Measurements from ENCODE around the gene ZBED4. TPM values are rescaled to one million over a fixed set of nuclear protein-coding genes. Genes with fewer than 3 reads are reported as not detected.

The ZBED4 gene
- total RNA-seq, 1 experiment from 2014 or later: 31.5 TPM

DNA sequence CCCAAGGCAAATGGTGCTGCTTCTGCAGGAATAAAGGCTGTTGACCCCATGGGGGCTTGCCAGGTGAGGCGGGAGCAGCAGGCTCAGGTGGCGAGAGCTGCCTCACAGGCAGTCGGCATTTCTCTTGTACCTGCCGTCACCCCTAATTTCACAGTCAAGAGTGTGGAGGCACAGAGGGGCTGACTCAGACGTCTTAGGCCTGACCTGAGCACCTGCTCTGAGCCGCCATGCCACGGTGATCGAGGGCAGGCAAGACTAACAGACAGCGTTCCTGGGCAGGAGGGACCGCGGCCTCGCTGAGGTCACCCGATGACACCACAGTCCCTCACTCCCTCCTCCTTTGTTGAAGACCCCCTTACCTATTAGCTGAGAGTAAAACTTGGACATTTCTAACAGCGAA is 59.4 kb downstream of the ZBED4 start:
- ChIA-PET POLR2A (ENCODE audit: low non-redundant PET) (no interaction called here), CTCF (no interaction called here)
- Histone ChIP-seq H3K9me3 (ENCODE audit: low read depth, low read length, poor library complexity, severe bottlenecking) (no peaks in the 10 kb centered on the region), H3K27me3 (replicated peaks; ENCODE audit: insufficient read depth, low read depth, low read length, poor library complexity) (no peaks in the 10 kb centered on the region), H3K4me3 (ENCODE audit: low read depth, low read length, poor library complexity, severe bottlenecking) (no peak overlapping the region), H3K27ac (ENCODE audit: low read depth, low read length, poor library complexity, severe bottlenecking) (no peak overlapping the region), H3K4me1 (ENCODE audit: insufficient read depth, low read length, poor library complexity, severe bottlenecking) (no peaks in the 10 kb centered on the region), H3K36me3 (ENCODE audit: insufficient read depth, low read length, poor library complexity, severe bottlenecking) (peaks cover 24% of the 10 kb centered on the region)
- intact Hi-C loops (cut with micrococcal nuclease; ENCODE audit: unreplicated experiment): no loop called here
- BruUV-seq (replicated peaks): no TSS peak
- no peak for TF ChIP-seq EZH2 (IDR thresholded peaks at IDR 0.05; ENCODE audit: borderline replicate concordance, low read depth, low read length, poor library complexity, severe bottlenecking)
- TF ChIP-seq, protein P1, sequence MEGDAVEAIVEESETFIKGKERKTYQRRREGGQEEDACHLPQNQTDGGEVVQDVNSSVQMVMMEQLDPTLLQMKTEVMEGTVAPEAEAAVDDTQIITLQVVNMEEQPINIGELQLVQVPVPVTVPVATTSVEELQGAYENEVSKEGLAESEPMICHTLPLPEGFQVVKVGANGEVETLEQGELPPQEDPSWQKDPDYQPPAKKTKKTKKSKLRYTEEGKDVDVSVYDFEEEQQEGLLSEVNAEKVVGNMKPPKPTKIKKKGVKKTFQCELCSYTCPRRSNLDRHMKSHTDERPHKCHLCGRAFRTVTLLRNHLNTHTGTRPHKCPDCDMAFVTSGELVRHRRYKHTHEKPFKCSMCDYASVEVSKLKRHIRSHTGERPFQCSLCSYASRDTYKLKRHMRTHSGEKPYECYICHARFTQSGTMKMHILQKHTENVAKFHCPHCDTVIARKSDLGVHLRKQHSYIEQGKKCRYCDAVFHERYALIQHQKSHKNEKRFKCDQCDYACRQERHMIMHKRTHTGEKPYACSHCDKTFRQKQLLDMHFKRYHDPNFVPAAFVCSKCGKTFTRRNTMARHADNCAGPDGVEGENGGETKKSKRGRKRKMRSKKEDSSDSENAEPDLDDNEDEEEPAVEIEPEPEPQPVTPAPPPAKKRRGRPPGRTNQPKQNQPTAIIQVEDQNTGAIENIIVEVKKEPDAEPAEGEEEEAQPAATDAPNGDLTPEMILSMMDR (conservative IDR thresholded peaks at IDR 0.05; ENCODE audit: low read depth, low read length): no peak
- no peak for DNase-seq (ENCODE audit: low spot score)

DNA sequence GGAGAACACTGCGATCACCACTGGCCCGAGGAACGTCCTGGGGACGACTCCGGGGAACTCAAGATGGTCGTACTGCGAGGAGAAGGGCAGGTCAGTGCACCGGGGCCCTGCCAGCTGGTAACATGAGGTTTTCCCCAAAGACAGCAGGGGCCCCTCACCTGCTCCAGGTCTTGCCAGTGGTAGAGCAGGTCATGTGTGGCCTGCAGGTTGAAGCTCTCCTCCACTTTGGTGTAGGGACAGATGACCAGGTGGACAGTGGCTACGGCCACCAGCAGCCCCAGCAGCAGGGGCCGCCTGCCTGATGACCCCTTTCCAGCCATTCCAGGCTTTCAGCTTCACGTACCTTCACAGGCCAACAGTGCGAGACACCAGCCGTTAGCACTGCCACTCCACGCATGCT is 59.8 kb downstream of the ZBED4 start:
- Histone ChIP-seq H3K4me1 (ENCODE audit: insufficient read depth, low read length, poor library complexity, severe bottlenecking) (no peaks in the 10 kb centered on the region), H3K27me3 (replicated peaks; ENCODE audit: insufficient read depth, low read depth, low read length, poor library complexity) (no peaks in the 10 kb centered on the region), H3K27ac (ENCODE audit: low read depth, low read length, poor library complexity, severe bottlenecking) (no peak overlapping the region), H3K9me3 (ENCODE audit: low read depth, low read length, poor library complexity, severe bottlenecking) (no peaks in the 10 kb centered on the region), H3K36me3 (ENCODE audit: insufficient read depth, low read length, poor library complexity, severe bottlenecking) (peaks cover 23% of the 10 kb centered on the region), H3K4me3 (ENCODE audit: low read depth, low read length, poor library complexity, severe bottlenecking) (no peak overlapping the region)
- ChIA-PET POLR2A (ENCODE audit: low non-redundant PET) (no interaction called here), CTCF (no interaction called here)
- no peak for DNase-seq (ENCODE audit: low spot score)
- TF ChIP-seq, protein P1 (conservative IDR thresholded peaks at IDR 0.05; ENCODE audit: low read depth, low read length): no peak
- no peak for TF ChIP-seq EZH2 (IDR thresholded peaks at IDR 0.05; ENCODE audit: borderline replicate concordance, low read depth, low read length, poor library complexity, severe bottlenecking)
- no TSS peak for BruUV-seq (replicated peaks)
- intact Hi-C loops (cut with micrococcal nuclease; ENCODE audit: unreplicated experiment): no loop called here

DNA sequence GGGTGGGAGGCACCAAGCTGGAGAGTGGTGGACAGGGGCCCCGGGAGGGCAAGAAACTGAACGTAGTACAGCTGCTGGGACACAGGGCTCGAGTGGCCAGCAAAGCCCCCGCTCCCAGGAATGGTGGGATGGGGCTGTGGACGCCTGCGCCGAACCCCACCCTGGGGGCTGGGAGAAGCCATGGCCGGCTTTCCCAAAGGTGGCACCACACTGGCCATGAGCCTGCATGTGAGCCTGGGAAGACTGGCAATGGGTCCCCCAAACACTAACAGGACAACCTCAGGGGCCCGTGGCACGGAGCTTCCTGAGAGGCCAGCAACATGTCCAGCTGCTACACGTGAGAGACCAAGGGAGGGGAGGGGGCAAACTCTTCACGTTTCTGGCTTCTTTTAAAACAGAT is 60.6 kb downstream of the ZBED4 start:
- CTCF ChIA-PET: no interaction called here
- H3K36me3 ChIP-seq (ENCODE audit: insufficient read depth, low read length, poor library complexity, severe bottlenecking): peaks cover 15% of the 10 kb centered on the region
- no peaks in the 10 kb centered on the region for H3K27me3 ChIP-seq (replicated peaks; ENCODE audit: insufficient read depth, low read depth, low read length, poor library complexity)
- no peaks in the 10 kb centered on the region for H3K9me3 ChIP-seq (ENCODE audit: low read depth, low read length, poor library complexity, severe bottlenecking)
- BruUV-seq (replicated peaks): no TSS peak
- DNase-seq (ENCODE audit: low spot score): no peak
- no peak overlapping the region for H3K27ac ChIP-seq (ENCODE audit: low read depth, low read length, poor library complexity, severe bottlenecking)
- intact Hi-C loops (cut with micrococcal nuclease; ENCODE audit: unreplicated experiment): no loop called here
- H3K4me3 ChIP-seq (ENCODE audit: low read depth, low read length, poor library complexity, severe bottlenecking): no peak overlapping the region
- TF ChIP-seq, protein P1 (conservative IDR thresholded peaks at IDR 0.05; ENCODE audit: low read depth, low read length): no peak
- no peak for TF ChIP-seq EZH2 (IDR thresholded peaks at IDR 0.05; ENCODE audit: borderline replicate concordance, low read depth, low read length, poor library complexity, severe bottlenecking)
- POLR2A ChIA-PET (ENCODE audit: low non-redundant PET): no interaction called here
- H3K4me1 ChIP-seq (ENCODE audit: insufficient read depth, low read length, poor library complexity, severe bottlenecking): peaks cover 1% of the 10 kb centered on the region

Data from A673 (cell line).